NT2/D1 (cell line): Measurements from ENCODE around the gene WDR77.

Experiments used
- YY1 ChIP-seq: IDR thresholded peaks from 2 replicates; pipeline ENCODE4 v1.6.1; 2011; ENCODE audit not compliant: insufficient read length, insufficient read depth
- ZNF274 ChIP-seq: IDR thresholded peaks from 2 replicates; pipeline ENCODE4 v1.6.1; 2011; ENCODE audit warnings: mild to moderate bottlenecking, low read depth, low read length

DNA sequence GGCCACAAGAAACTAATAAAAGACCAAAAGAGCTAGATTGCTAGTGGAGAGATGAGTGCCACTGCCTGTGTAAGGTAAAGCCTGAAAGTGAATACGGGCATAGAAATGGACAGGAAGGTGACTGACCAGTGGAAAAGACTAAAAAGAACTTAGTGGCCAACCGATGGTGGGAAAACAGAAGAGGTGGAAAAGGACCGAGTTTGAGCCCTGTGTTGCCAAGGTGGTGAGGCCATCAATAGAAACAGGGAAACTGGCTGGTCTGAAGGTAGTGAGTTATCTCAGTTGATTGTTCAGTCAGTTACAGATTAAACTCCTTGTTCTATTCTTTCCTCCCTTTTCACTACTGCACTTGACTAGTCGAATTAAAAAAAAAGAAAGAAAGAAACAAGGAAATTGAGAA lies 2.5 kb downstream of the WDR77 start:
- TF ChIP-seq ZNF274 (no peak), YY1 (no peak)
